Measurements from ENCODE around the gene WNT9B. TPM values are rescaled to one million over a fixed set of nuclear protein-coding genes. Genes with fewer than 3 reads are reported as not detected.

WNT9B gene
- total and polyA plus RNA-seq, 7 experiments from 2014 or later: not detected

DNA sequence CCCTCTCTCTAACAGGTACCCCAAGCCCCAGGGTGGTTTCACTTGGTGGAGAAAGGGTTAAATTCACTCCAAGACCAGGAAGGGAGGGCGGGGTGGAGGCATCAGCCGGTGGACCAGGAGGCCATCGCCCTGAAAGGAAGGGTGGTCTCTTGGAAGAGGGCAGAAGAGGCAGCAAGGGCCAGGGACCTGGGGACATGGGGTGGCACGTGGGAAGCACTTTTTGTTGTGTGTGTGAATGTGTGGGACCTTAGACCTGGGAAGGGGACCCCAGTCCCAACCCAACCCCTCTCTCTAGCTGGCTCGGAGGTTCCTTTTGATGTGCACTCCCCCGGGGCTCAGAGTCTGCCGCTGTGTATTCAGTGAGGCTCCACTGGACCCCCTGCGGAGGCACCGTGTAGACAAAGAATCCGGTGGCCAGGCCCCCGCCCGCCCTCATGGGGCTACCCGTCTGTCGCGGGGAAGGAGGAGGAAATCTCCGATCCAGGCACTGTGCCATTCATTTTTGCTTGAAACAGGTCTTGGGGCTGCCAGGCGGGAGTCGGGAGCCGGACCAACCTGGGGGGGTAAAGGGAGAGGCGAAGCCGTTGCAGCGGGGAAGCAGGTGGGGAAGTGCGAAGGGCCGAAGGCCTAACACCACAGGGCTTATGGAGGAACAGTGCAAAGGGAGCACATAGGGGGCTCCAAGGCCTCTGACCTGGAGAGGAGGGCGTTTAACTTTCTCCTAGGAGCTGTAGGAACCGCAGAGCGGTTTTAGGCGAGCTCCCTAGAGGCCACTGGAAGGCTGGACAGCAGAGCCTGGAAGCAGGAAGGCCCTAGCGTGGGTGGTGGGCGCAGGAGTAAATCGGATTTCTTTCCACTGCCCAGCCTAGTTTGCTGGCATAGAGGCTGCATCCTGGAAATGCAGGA, 29.6 kb upstream of the WNT9B start:
- no peaks in the 10 kb centered on the region for H3K9me3 Mint-ChIP-seq
- ChIA-PET CTCF (no interaction called here), POLR2A (interaction anchor here (0.6 kb wide), 1 partner anchor 21 kb away, joined by 3 read pairs; no protein-coding TSS in a partner anchor)
- no peak for ATAC-seq
- intact Hi-C loops (cut with micrococcal nuclease): no loop called here
- H3K36me3 Mint-ChIP-seq: no peaks in the 10 kb centered on the region
- Histone ChIP-seq H3K36me3 (ENCODE audit: control insufficient read depth in 2 of 3, insufficient read depth in 3 of 3, low read length in 3 of 3) (no peaks in the 10 kb centered on the region), H3K4me3 (ENCODE audit: low read length) (no peak overlapping the region), H3K27ac (ENCODE audit: low read depth, low read length) (no peak overlapping the region), H3K4me1 (ENCODE audit: control insufficient read depth in 2 of 2, insufficient read depth in 2 of 2, low read length in 2 of 2) (peaks cover 13 to 16% of the 10 kb centered on the region in 2 donors), H3K27me3 (ENCODE audit: control insufficient read depth in 2 of 2, insufficient read depth in 2 of 2, low read length in 2 of 2) (peaks cover 10 to 26% of the 10 kb centered on the region in 2 donors), H3K9me3 (ENCODE audit: control insufficient read depth in 2 of 3, low read length in 3 of 3) (no peaks in the 10 kb centered on the region)
- peaks cover 6 to 29% (median 17%) of the 10 kb centered on the region in 7 donors for H3K4me1 Mint-ChIP-seq
- DNase-seq: no peak
- peaks cover 30 to 72% (median 58%) of the 10 kb centered on the region in 5 donors for H3K27me3 Mint-ChIP-seq
- H3K27ac Mint-ChIP-seq: no peak overlapping the region
- H3K4me3 Mint-ChIP-seq: peak overlapping the region in 1 of 10 donors; percentile 27

- intact Hi-C loops (cut with micrococcal nuclease): no loop called here
- Histone ChIP-seq H3K27me3 (ENCODE audit: control insufficient read depth in 2 of 2, insufficient read depth in 2 of 2, low read length in 2 of 2) (peaks cover 3 to 19% of the 10 kb centered on the region in 2 donors), H3K4me3 (ENCODE audit: low read length) (no peak overlapping the region), H3K27ac (ENCODE audit: low read depth, low read length) (no peak overlapping the region), H3K4me1 (ENCODE audit: control insufficient read depth in 2 of 2, insufficient read depth in 2 of 2, low read length in 2 of 2) (peaks cover 13 to 16% of the 10 kb centered on the region in 2 donors), H3K9me3 (ENCODE audit: control insufficient read depth in 2 of 3, low read length in 3 of 3) (no peaks in the 10 kb centered on the region), H3K36me3 (ENCODE audit: control insufficient read depth in 2 of 3, insufficient read depth in 3 of 3, low read length in 3 of 3) (no peaks in the 10 kb centered on the region)
- H3K27ac Mint-ChIP-seq: no peak overlapping the region
- no peak overlapping the region for H3K4me3 Mint-ChIP-seq
- ChIA-PET CTCF (no interaction called here), POLR2A (no interaction called here)
- no peaks in the 10 kb centered on the region for H3K36me3 Mint-ChIP-seq
- peaks cover 6 to 29% (median 17%) of the 10 kb centered on the region in 7 donors for H3K4me1 Mint-ChIP-seq
- H3K27me3 Mint-ChIP-seq: peaks cover 22 to 66% (median 51%) of the 10 kb centered on the region in 5 donors
- no peak for ATAC-seq
- H3K9me3 Mint-ChIP-seq: no peaks in the 10 kb centered on the region
- peak in 2 of 9 donors; percentile 4 to 68 for DNase-seq
Measured at GRCh38 chr17:46822388-46822921, 28.9 kb upstream of the WNT9B start.

- ATAC-seq (no peak), DNase-seq (no peak)
- ChIA-PET POLR2A (no interaction called here), CTCF (no interaction called here)
- Histone ChIP-seq H3K9me3 (ENCODE audit: control insufficient read depth in 2 of 3, low read length in 3 of 3) (no peaks in the 10 kb centered on the region), H3K4me3 (ENCODE audit: low read length) (no peak overlapping the region), H3K27me3 (ENCODE audit: control insufficient read depth in 2 of 2, insufficient read depth in 2 of 2, low read length in 2 of 2) (peaks cover 0 to 12% of the 10 kb centered on the region in 2 donors), H3K36me3 (ENCODE audit: control insufficient read depth in 2 of 3, insufficient read depth in 3 of 3, low read length in 3 of 3) (no peaks in the 10 kb centered on the region), H3K4me1 (ENCODE audit: control insufficient read depth in 2 of 2, insufficient read depth in 2 of 2, low read length in 2 of 2) (peaks cover 8 to 16% of the 10 kb centered on the region in 2 donors), H3K27ac (ENCODE audit: low read depth, low read length) (no peak overlapping the region)
- H3K27me3 Mint-ChIP-seq: peaks cover 22 to 58% (median 44%) of the 10 kb centered on the region in 5 donors
- peaks cover 5 to 18% (median 8%) of the 10 kb centered on the region in 7 donors for H3K4me1 Mint-ChIP-seq
- H3K27ac Mint-ChIP-seq: no peak overlapping the region
- H3K36me3 Mint-ChIP-seq: no peaks in the 10 kb centered on the region
- H3K9me3 Mint-ChIP-seq: no peaks in the 10 kb centered on the region
- no peak overlapping the region for H3K4me3 Mint-ChIP-seq
- intact Hi-C loops (cut with micrococcal nuclease): no loop called here
Measured at GRCh38 chr17:46823657-46824056, 27.7 kb upstream of the WNT9B start.

DNA sequence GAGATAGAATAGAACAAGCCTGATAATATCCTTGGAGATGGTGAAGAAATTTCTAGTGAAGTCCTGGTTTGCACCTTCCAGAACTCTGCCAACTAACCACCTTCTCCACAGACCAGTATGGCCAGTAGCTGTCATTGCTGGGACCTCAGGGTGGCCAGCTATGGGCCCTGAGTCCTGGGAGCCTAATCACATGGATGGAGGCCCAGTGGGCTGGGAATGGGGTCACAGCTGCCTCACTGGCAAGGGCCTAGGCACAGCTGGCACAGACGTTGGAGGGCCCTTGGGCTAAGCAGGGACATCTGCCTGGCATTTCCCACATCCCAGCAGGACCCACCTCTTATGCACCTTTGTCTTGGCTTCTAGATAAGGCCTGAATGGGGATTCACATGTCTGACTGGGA, 25.3 kb upstream of the WNT9B start:
- H3K27ac ChIP-seq (ENCODE audit: low read depth, low read length): no peak overlapping the region
- DNase-seq: no peak
- Mint-ChIP-seq H3K27ac (no peak overlapping the region), H3K36me3 (no peaks in the 10 kb centered on the region), H3K27me3 (peaks cover 24 to 41% (median 27%) of the 10 kb centered on the region in 5 donors), H3K4me1 (peaks cover 0 to 7% (median 2%) of the 10 kb centered on the region in 7 donors), H3K4me3 (no peak overlapping the region), H3K9me3 (no peaks in the 10 kb centered on the region)
- H3K4me1 ChIP-seq (ENCODE audit: control insufficient read depth in 2 of 2, insufficient read depth in 2 of 2, low read length in 2 of 2): no peaks in the 10 kb centered on the region
- ChIA-PET POLR2A (no interaction called here), CTCF (no interaction called here)
- H3K9me3 ChIP-seq (ENCODE audit: control insufficient read depth in 2 of 3, low read length in 3 of 3): no peaks in the 10 kb centered on the region
- intact Hi-C loops (cut with micrococcal nuclease): no loop called here
- no peaks in the 10 kb centered on the region for H3K36me3 ChIP-seq (ENCODE audit: control insufficient read depth in 2 of 3, insufficient read depth in 3 of 3, low read length in 3 of 3)
- no peaks in the 10 kb centered on the region for H3K27me3 ChIP-seq (ENCODE audit: control insufficient read depth in 2 of 2, insufficient read depth in 2 of 2, low read length in 2 of 2)
- no peak for ATAC-seq
- no peak overlapping the region for H3K4me3 ChIP-seq (ENCODE audit: low read length)

DNA sequence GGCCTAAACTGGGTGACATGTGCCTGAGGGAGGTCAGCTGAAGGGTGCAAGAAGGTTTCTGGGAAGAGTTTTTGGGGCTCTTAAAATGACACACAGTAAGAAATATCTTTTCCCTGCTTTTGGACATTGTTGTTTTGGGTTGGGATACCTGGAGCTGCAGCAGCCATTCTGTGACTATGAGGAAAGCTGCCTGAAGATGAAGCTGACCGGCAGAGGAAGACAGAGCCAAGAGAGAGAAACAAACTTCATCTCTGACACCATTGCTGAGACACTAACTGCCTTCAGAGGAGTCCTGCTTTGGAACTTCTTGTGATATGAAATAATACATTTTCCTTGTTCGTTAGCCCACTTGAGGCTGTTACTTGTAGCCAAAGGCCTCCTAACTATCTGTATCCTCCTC, 24.1 kb upstream of the WNT9B start:
- ChIA-PET CTCF (no interaction called here), POLR2A (no interaction called here)
- Mint-ChIP-seq H3K9me3 (no peaks in the 10 kb centered on the region), H3K4me1 (peaks cover 0 to 4% (median 0%) of the 10 kb centered on the region in 7 donors), H3K36me3 (no peaks in the 10 kb centered on the region), H3K4me3 (no peak overlapping the region), H3K27me3 (peaks cover 13 to 33% (median 16%) of the 10 kb centered on the region in 5 donors), H3K27ac (no peak overlapping the region)
- ATAC-seq (no peak), DNase-seq (no peak)
- H3K9me3 ChIP-seq (ENCODE audit: control insufficient read depth in 2 of 3, low read length in 3 of 3): no peaks in the 10 kb centered on the region
- no peak overlapping the region for H3K27ac ChIP-seq (ENCODE audit: low read depth, low read length)
- no peaks in the 10 kb centered on the region for H3K4me1 ChIP-seq (ENCODE audit: control insufficient read depth in 2 of 2, insufficient read depth in 2 of 2, low read length in 2 of 2)
- no peak overlapping the region for H3K4me3 ChIP-seq (ENCODE audit: low read length)
- H3K27me3 ChIP-seq (ENCODE audit: control insufficient read depth in 2 of 2, insufficient read depth in 2 of 2, low read length in 2 of 2): no peaks in the 10 kb centered on the region
- intact Hi-C loops (cut with micrococcal nuclease): no loop called here
- H3K36me3 ChIP-seq (ENCODE audit: control insufficient read depth in 2 of 3, insufficient read depth in 3 of 3, low read length in 3 of 3): no peaks in the 10 kb centered on the region

GRCh38 chr17:46831573-46832330, 19.6 kb upstream of the WNT9B start:
- H3K4me1 ChIP-seq (ENCODE audit: control insufficient read depth in 2 of 2, insufficient read depth in 2 of 2, low read length in 2 of 2): no peaks in the 10 kb centered on the region
- peaks cover 4 to 16% (median 11%) of the 10 kb centered on the region in 5 donors for H3K27me3 Mint-ChIP-seq
- no peaks in the 10 kb centered on the region for H3K27me3 ChIP-seq (ENCODE audit: control insufficient read depth in 2 of 2, insufficient read depth in 2 of 2, low read length in 2 of 2)
- H3K4me3 ChIP-seq (ENCODE audit: low read length): no peak overlapping the region
- ChIA-PET CTCF (no interaction called here), POLR2A (no interaction called here)
- no peaks in the 10 kb centered on the region for H3K9me3 ChIP-seq (ENCODE audit: control insufficient read depth in 2 of 3, low read length in 3 of 3)
- peaks cover 0 to 5% (median 0%) of the 10 kb centered on the region in 7 donors for H3K4me1 Mint-ChIP-seq
- ATAC-seq: no peak
- no peaks in the 10 kb centered on the region for H3K36me3 ChIP-seq (ENCODE audit: control insufficient read depth in 2 of 3, insufficient read depth in 3 of 3, low read length in 3 of 3)
- intact Hi-C loops (cut with micrococcal nuclease): loop anchor here in 1 of 2 donors (10.0 kb wide), 1 partner anchor 1247 kb away; no protein-coding TSS in a partner anchor
- H3K36me3 Mint-ChIP-seq: no peaks in the 10 kb centered on the region
- no peak for DNase-seq
- peaks cover 0 to 2% (median 0%) of the 10 kb centered on the region in 11 donors for H3K9me3 Mint-ChIP-seq
- H3K27ac ChIP-seq (ENCODE audit: low read depth, low read length): no peak overlapping the region
- no peak overlapping the region for H3K27ac Mint-ChIP-seq
- no peak overlapping the region for H3K4me3 Mint-ChIP-seq
